Tibial nerve (tissue), 4 donors: Measurements from ENCODE around the gene AGL. TPM values are rescaled to one million over a fixed set of nuclear protein-coding genes. Genes with fewer than 3 reads are reported as not detected.

Experiments used
- DNase-seq, 2 donors: peaks; one replicate each; pipeline ENCODE4 v3.0.0-alpha.2; 2019; ENCODE audit warnings: low spot score in 2 of 2
- H3K27ac ChIP-seq, 4 donors: fragments of 200-600 bp; sonication (generic) in 3 of 4; one replicate each; pipeline ENCODE4 v1.5.1; 2017 to 2019; ENCODE audit warnings: mild to moderate bottlenecking in 1 of 4
- H3K27me3 ChIP-seq, 2 donors: fragments of 200-600 bp; sonication (generic) in 1 of 2; one replicate each; pipeline versions ENCODE4 v1.5.1 to v1.6.0; 2017 to 2019
- H3K36me3 ChIP-seq, 3 donors: fragments of 200-600 bp; sonication (generic); one replicate each; pipeline ENCODE4 v1.5.1; 2018 to 2019
- H3K4me1 ChIP-seq, 4 donors: fragments of 200-600 bp; sonication (generic) in 3 of 4; one replicate each; pipeline ENCODE4 v1.5.1; 2017 to 2019
- H3K4me3 ChIP-seq, 4 donors: fragments of 200-600 bp; sonication (generic) in 3 of 4; one replicate each; pipeline ENCODE4 v1.5.1; 2017 to 2019; ENCODE audit warnings: mild to moderate bottlenecking in 1 of 4, moderate library complexity in 1 of 4
- H3K9me3 ChIP-seq, 4 donors: fragments of 200-600 bp; sonication (generic) in 3 of 4; one replicate each; pipeline ENCODE4 v1.5.1; 2017 to 2019
- EP300 ChIP-seq, 2 donors: sonication (generic); formaldehyde crosslinking; IDR thresholded peaks; one replicate each; pipeline ENCODE4 v1.6.1; 2017; ENCODE audit warnings: antibody characterized with exemption in 2 of 2, mild to moderate bottlenecking in 1 of 2
- POLR2A ChIP-seq, 2 donors: fragments of 450-650 bp; IDR thresholded peaks; one replicate each; pipeline ENCODE4 v1.6.1; 2017; ENCODE audit warnings: antibody characterized with exemption in 2 of 2, mild to moderate bottlenecking in 2 of 2, moderate library complexity in 2 of 2
- WGBS, 2 donors: methylation state at CpG; one replicate each; pipeline ENCODE4 v1.1.5; 2018; 5-methylcytosine and 5-hydroxymethylcytosine counted together
- total RNA-seq, 4 donors: library from RNA; depleted of rRNA; stranded (reverse); fragments of >200 nt; gene quantifications; one replicate each; pipeline ENCODE4 v1.1.0, GENCODE V29; 2016
- TF ChIP-seq, protein P1 (sequence below), 5 experiments: fragments of 200-600 bp in 3 of 5; fragments of 450-650 bp in 2 of 5; sonication (generic) in 3 of 5; IDR thresholded peaks; one replicate each; pipeline ENCODE4 v1.5.1; 2016 to 2019; ENCODE audit warnings: antibody characterized with exemption in 5 of 5, mild to moderate bottlenecking in 3 of 5, moderate library complexity in 2 of 5

The AGL gene
- total RNA-seq, 4 donors from 2014 or later: 12.4 to 18.6 (median 13.9) TPM

DNA sequence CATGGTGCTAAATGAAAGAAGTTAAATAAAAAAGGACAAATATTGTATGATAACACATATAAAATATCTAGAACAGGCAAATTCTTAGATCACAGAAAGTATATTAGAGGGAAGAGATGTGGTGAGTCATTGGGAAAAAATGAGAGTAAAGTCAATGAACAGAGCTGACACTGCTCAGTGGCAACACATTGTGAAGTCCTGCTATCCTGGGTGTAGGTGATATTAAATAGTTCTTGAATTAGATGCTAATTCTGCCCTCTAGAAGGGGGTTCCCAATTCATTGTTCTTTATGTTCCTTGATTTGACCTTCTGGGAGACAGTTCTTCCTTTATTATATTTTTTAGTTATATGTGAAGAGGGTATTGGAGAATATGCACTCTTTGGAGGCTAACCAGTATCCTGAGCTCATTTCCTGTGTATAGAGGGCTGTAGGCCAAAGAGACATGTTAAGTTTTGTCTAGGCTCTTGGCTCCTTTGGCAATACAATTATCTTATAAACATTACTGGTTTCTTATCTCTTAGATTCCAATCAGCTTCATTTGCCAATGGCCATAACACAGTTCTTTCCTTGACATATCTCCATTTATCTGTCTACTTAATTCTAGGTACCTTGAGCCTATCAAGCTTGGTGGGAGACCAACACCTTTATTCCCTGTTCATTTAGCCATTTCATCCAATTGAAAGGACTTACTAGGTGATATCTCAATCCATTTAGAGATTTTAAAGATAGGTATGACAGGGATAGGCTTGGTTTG lies 113.1 kb downstream of the AGL start:
- Histone ChIP-seq H3K4me3 (no peak overlapping the region), H3K27me3 (no peaks in the 10 kb centered on the region)

DNA sequence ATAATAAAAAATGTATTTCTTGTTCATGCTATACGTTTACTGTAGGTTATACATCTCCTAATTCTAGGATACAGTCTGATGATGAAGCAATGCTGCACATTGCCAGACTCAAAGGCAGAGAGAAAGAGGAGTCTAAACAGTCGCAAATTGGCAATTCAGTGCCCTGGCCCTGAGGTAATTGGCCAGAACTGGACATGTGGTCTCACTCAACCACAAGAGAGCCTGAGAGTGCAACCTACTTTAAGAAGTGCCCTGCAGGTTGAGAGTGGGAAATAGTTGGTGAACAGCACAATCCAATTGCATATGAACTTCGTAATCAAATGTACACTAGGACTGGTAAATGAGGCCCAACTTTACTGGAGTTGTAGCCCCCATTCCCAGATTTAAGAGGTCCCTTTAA lies 114.6 kb downstream of the AGL start:
- 71 to 75% methylated on average over 3 of the region's 3 CpGs for WGBS, 2 donors
- no peak overlapping the region for H3K27ac ChIP-seq

More for the DNA sequence above, 113.1 kb downstream of the AGL start:
- Histone ChIP-seq H3K27ac (no peak overlapping the region), H3K4me1 (no peaks in the 10 kb centered on the region), H3K36me3 (no peaks in the 10 kb centered on the region), H3K9me3 (no peaks in the 10 kb centered on the region)
- TF ChIP-seq POLR2A (IDR thresholded peaks at IDR 0.05): no peak
- TF ChIP-seq EP300 (IDR thresholded peaks at IDR 0.05): no peak
- TF ChIP-seq, protein P1, sequence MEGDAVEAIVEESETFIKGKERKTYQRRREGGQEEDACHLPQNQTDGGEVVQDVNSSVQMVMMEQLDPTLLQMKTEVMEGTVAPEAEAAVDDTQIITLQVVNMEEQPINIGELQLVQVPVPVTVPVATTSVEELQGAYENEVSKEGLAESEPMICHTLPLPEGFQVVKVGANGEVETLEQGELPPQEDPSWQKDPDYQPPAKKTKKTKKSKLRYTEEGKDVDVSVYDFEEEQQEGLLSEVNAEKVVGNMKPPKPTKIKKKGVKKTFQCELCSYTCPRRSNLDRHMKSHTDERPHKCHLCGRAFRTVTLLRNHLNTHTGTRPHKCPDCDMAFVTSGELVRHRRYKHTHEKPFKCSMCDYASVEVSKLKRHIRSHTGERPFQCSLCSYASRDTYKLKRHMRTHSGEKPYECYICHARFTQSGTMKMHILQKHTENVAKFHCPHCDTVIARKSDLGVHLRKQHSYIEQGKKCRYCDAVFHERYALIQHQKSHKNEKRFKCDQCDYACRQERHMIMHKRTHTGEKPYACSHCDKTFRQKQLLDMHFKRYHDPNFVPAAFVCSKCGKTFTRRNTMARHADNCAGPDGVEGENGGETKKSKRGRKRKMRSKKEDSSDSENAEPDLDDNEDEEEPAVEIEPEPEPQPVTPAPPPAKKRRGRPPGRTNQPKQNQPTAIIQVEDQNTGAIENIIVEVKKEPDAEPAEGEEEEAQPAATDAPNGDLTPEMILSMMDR (IDR thresholded peaks at IDR 0.05): no peak
- DNase-seq: no peak

DNA sequence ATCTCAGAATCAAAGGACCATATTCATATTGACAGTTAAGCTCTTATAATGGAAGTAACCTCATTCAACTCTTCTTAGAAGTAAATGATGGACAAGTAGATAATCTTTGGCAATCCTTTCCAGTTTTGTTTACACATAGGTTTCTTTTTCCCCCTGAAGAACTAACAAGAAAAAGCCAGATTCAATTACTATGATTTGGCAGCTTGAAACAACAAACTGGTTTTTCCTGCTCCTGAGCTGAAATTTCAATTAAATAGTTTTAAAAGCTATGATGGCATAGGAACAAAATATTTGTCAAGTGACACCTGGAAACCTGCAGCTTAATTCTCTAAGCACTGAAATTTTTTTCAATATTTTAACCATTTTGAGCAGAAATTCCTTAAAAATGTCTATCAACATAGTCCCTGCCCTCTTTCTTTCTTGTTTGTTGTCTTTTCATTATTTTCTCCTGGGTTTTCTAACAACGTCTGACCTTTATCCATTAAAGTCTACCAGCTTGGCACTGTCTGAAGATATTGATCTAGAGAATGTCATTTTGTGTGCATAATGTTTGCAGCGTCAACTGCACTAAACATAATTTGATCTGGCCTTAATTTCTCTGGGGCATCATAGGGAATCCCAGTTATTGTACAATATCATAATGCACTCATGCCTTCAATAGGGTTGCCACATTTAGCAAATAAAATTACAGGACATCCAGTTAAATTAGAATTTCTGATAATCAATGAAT lies 115.7 kb downstream of the AGL start:
- H3K4me3 ChIP-seq: no peak overlapping the region
- H3K4me1 ChIP-seq: peaks cover 0 to 16% (median 1%) of the 10 kb centered on the region in 4 donors
- H3K27ac ChIP-seq: no peak overlapping the region
- no peaks in the 10 kb centered on the region for H3K27me3 ChIP-seq
- H3K36me3 ChIP-seq: no peaks in the 10 kb centered on the region
- WGBS, 2 donors: 77 to 79% methylated on average over 2 of the region's 2 CpGs
- no peak for DNase-seq
- TF ChIP-seq POLR2A (IDR thresholded peaks at IDR 0.05) (no peak), EP300 (IDR thresholded peaks at IDR 0.05) (no peak)
- TF ChIP-seq, protein P1 (IDR thresholded peaks at IDR 0.05): no peak
- H3K9me3 ChIP-seq: no peaks in the 10 kb centered on the region

More for the DNA sequence above, 114.6 kb downstream of the AGL start:
- Histone ChIP-seq H3K36me3 (no peaks in the 10 kb centered on the region), H3K4me1 (peaks cover 0 to 12% (median 1%) of the 10 kb centered on the region in 4 donors), H3K9me3 (no peaks in the 10 kb centered on the region), H3K27me3 (no peaks in the 10 kb centered on the region), H3K4me3 (no peak overlapping the region)
- no peak for TF ChIP-seq POLR2A (IDR thresholded peaks at IDR 0.05)
- TF ChIP-seq EP300 (IDR thresholded peaks at IDR 0.05): no peak
- TF ChIP-seq, protein P1 (IDR thresholded peaks at IDR 0.05): no peak
- no peak for DNase-seq

DNA sequence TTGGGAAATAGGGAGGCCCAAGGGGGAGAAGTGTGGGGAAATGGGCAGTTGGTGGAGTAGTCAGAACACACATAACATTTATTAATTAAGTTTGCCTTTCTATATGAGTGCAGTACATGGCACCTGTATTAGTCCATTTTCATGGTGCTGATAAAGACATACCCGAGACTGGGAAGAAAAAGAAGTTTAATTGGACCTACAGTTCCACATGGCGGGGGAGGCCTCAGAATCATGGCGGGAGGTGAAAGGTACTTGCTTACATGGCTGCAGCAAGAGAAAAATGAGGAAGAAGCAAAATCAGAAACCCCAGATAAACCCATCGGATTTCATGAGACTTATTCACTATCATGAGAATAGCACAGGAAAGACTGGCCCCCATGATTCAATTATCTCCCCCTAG lies 118.1 kb downstream of the AGL start:
- DNase-seq: no peak
- 95 to 96% methylated on average over 4 of the region's 4 CpGs for WGBS, 2 donors

More for the DNA sequence above, 118.1 kb downstream of the AGL start:
- H3K4me1 ChIP-seq: peaks cover 0 to 34% (median 1%) of the 10 kb centered on the region in 4 donors
- no peaks in the 10 kb centered on the region for H3K36me3 ChIP-seq
- no peak overlapping the region for H3K27ac ChIP-seq
- H3K27me3 ChIP-seq: no peaks in the 10 kb centered on the region
- TF ChIP-seq, protein P1 (IDR thresholded peaks at IDR 0.05): no peak
- TF ChIP-seq EP300 (IDR thresholded peaks at IDR 0.05): no peak
- TF ChIP-seq POLR2A (IDR thresholded peaks at IDR 0.05): no peak
- no peak overlapping the region for H3K4me3 ChIP-seq
- H3K9me3 ChIP-seq: no peaks in the 10 kb centered on the region
